ENCODE results near the gene MRNIP.

MRNIP gene

DNA sequence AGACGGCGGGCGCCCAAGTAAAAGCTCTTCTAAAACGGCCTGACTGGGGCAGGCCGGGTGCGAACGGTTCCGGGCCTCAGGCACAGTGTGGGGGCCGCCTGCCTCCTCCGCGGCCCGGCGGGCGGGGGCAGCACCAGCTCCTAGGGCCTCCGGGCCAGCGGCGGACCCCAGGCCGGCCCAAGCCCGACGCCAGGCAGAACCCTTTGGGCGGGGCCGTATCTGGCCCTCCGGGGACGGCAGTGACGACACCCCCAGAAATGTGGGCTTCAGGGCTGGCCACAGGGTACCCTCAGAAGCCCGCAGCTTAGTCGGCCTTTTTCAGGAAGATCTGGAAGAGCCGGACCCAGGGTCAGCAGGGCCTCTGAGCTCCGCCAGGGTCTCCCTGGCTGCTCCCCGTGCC is 60.9 kb downstream of the MRNIP start:
- Histone ChIP-seq H3K79me1 (ENCODE audit: low read length) (peaks cover 7% of the 10 kb centered on the region), H3K14ac (ENCODE audit: low read length) (no peak overlapping the region), H2BK120ac (ENCODE audit: insufficient read depth, low read length, poor library complexity) (no peak overlapping the region), H3K23ac (ENCODE audit: low read length) (no peak overlapping the region), H3K4ac (ENCODE audit: low read depth, low read length) (no peak overlapping the region), H3K9me3 (ENCODE audit: insufficient read depth, low read depth, low read length) (no peaks in the 10 kb centered on the region), H3K4me3 (ENCODE audit: low read depth, low read length) (no peak overlapping the region), H3K4me2 (ENCODE audit: low read length) (no peak overlapping the region), H3K36me3 (ENCODE audit: control insufficient read depth in 1 of 2, insufficient read depth in 2 of 2, low read length in 2 of 2) (peaks cover 56 to 57% of the 10 kb centered on the region in 2 experiments), H3K4me1 (ENCODE audit: control insufficient read depth in 1 of 2, insufficient read depth in 2 of 2, low read length in 2 of 2) (peaks cover 8 to 15% of the 10 kb centered on the region in 2 experiments), H4K91ac (ENCODE audit: low read depth, low read length) (no peak overlapping the region), H3K27me3 (ENCODE audit: insufficient read depth, low read length) (no peaks in the 10 kb centered on the region), H4K12ac (ENCODE audit: low read depth, low read length) (no peak overlapping the region), H2AFZ (ENCODE audit: insufficient read depth, low read length, poor library complexity) (no peak overlapping the region), H3K27ac (ENCODE audit: low read depth, low read length) (no peak overlapping the region), H3K79me2 (ENCODE audit: control insufficient read depth, insufficient read depth, low read length, poor library complexity) (peaks cover 4% of the 10 kb centered on the region), H3K9ac (ENCODE audit: low read length) (no peak overlapping the region), H2AK5ac (ENCODE audit: low read length) (no peak overlapping the region), H2BK5ac (ENCODE audit: low read depth, low read length, poor library complexity) (no peak overlapping the region), H2BK12ac (ENCODE audit: low read length) (no peak overlapping the region), H4K8ac (ENCODE audit: low read depth, low read length) (no peak overlapping the region), H3K18ac (ENCODE audit: low read length) (no peak overlapping the region)
- no CpG with 5 or more reads among the region's 30 CpGs for WGBS (ENCODE audit: extremely low coverage, insufficient coverage, insufficient read length)
- DNase-seq: no peak

- DNase-seq: no peak
- Histone ChIP-seq H3K14ac (ENCODE audit: low read length) (peak overlapping the region; percentile 8), H4K8ac (ENCODE audit: low read depth, low read length) (peak overlapping the region; percentile 41), H3K79me2 (ENCODE audit: control insufficient read depth, insufficient read depth, low read length, poor library complexity) (peaks cover 4% of the 10 kb centered on the region), H3K79me1 (ENCODE audit: low read length) (peaks cover 7% of the 10 kb centered on the region), H3K36me3 (ENCODE audit: control insufficient read depth in 1 of 2, insufficient read depth in 2 of 2, low read length in 2 of 2) (peaks cover 49 to 52% of the 10 kb centered on the region in 2 experiments), H3K27me3 (ENCODE audit: insufficient read depth, low read length) (no peaks in the 10 kb centered on the region), H3K4me1 (ENCODE audit: control insufficient read depth in 1 of 2, insufficient read depth in 2 of 2, low read length in 2 of 2) (peaks cover 8 to 15% of the 10 kb centered on the region in 2 experiments), H2AFZ (ENCODE audit: insufficient read depth, low read length, poor library complexity) (no peak overlapping the region), H2BK120ac (ENCODE audit: insufficient read depth, low read length, poor library complexity) (no peak overlapping the region), H4K91ac (ENCODE audit: low read depth, low read length) (peak overlapping the region; percentile 25), H3K9me3 (ENCODE audit: insufficient read depth, low read depth, low read length) (no peaks in the 10 kb centered on the region), H2BK12ac (ENCODE audit: low read length) (no peak overlapping the region), H3K4ac (ENCODE audit: low read depth, low read length) (no peak overlapping the region), H2AK5ac (ENCODE audit: low read length) (no peak overlapping the region), H3K9ac (ENCODE audit: low read length) (no peak overlapping the region), H3K4me2 (ENCODE audit: low read length) (peak overlapping the region; percentile 82), H2BK5ac (ENCODE audit: low read depth, low read length, poor library complexity) (no peak overlapping the region), H3K27ac (ENCODE audit: low read depth, low read length) (peak overlapping the region; percentile 65), H3K23ac (ENCODE audit: low read length) (no peak overlapping the region), H3K18ac (ENCODE audit: low read length) (peak overlapping the region; percentile 51), H3K4me3 (ENCODE audit: low read depth, low read length) (no peak overlapping the region), H4K12ac (ENCODE audit: low read depth, low read length) (peak overlapping the region; percentile 34)
- WGBS (ENCODE audit: extremely low coverage, insufficient coverage, insufficient read length): no CpG with 5 or more reads among the region's 21 CpGs
Observed at GRCh38 chr5:179796877-179797608, 61.6 kb downstream of the MRNIP start.

- Histone ChIP-seq H3K9me3 (ENCODE audit: insufficient read depth, low read depth, low read length) (no peaks in the 10 kb centered on the region), H2BK5ac (ENCODE audit: low read depth, low read length, poor library complexity) (peak overlapping the region; percentile 43), H3K4me3 (ENCODE audit: low read depth, low read length) (peak overlapping the region; percentile 78), H3K27me3 (ENCODE audit: insufficient read depth, low read length) (no peaks in the 10 kb centered on the region), H4K8ac (ENCODE audit: low read depth, low read length) (peak overlapping the region; percentile 81), H3K4me2 (ENCODE audit: low read length) (peak overlapping the region; percentile 91), H3K79me2 (ENCODE audit: control insufficient read depth, insufficient read depth, low read length, poor library complexity) (peaks cover 4% of the 10 kb centered on the region), H3K14ac (ENCODE audit: low read length) (peak overlapping the region; percentile 91), H2BK12ac (ENCODE audit: low read length) (no peak overlapping the region), H3K23ac (ENCODE audit: low read length) (no peak overlapping the region), H3K18ac (ENCODE audit: low read length) (peak overlapping the region; percentile 89), H2AFZ (ENCODE audit: insufficient read depth, low read length, poor library complexity) (peak overlapping the region; percentile 77), H2BK120ac (ENCODE audit: insufficient read depth, low read length, poor library complexity) (peak overlapping the region; percentile 41), H3K79me1 (ENCODE audit: low read length) (peaks cover 7% of the 10 kb centered on the region), H3K36me3 (ENCODE audit: control insufficient read depth in 1 of 2, insufficient read depth in 2 of 2, low read length in 2 of 2) (peaks cover 42 to 45% of the 10 kb centered on the region in 2 experiments), H2AK5ac (ENCODE audit: low read length) (peak overlapping the region; percentile 72), H4K12ac (ENCODE audit: low read depth, low read length) (peak overlapping the region; percentile 85), H3K27ac (ENCODE audit: low read depth, low read length) (peak overlapping the region; percentile 68), H3K9ac (ENCODE audit: low read length) (peak overlapping the region; percentile 63), H4K91ac (ENCODE audit: low read depth, low read length) (peak overlapping the region; percentile 82), H3K4ac (ENCODE audit: low read depth, low read length) (peak overlapping the region; percentile 25), H3K4me1 (ENCODE audit: control insufficient read depth in 1 of 2, insufficient read depth in 2 of 2, low read length in 2 of 2) (peaks cover 8 to 15% of the 10 kb centered on the region in 2 experiments)
- no CpG with 5 or more reads among the region's 113 CpGs for WGBS (ENCODE audit: extremely low coverage, insufficient coverage, insufficient read length)
- DNase-seq: peak; percentile 91 to 94
Observed at GRCh38 chr5:179795863-179796833, 62.5 kb downstream of the MRNIP start.

- peak overlapping the region; percentile 41 for H2BK120ac ChIP-seq (ENCODE audit: insufficient read depth, low read length, poor library complexity)
- peaks cover 33 to 36% of the 10 kb centered on the region in 2 experiments for H3K36me3 ChIP-seq (ENCODE audit: control insufficient read depth in 1 of 2, insufficient read depth in 2 of 2, low read length in 2 of 2)
- no peaks in the 10 kb centered on the region for H3K27me3 ChIP-seq (ENCODE audit: insufficient read depth, low read length)
- peak overlapping the region; percentile 91 for H3K4me2 ChIP-seq (ENCODE audit: low read length)
- peak overlapping the region; percentile 82 for H4K91ac ChIP-seq (ENCODE audit: low read depth, low read length)
- peak overlapping the region; percentile 24 for H2BK12ac ChIP-seq (ENCODE audit: low read length)
- peaks cover 4% of the 10 kb centered on the region for H3K79me2 ChIP-seq (ENCODE audit: control insufficient read depth, insufficient read depth, low read length, poor library complexity)
- no peak overlapping the region for H3K23ac ChIP-seq (ENCODE audit: low read length)
- peak overlapping the region; percentile 91 for H3K14ac ChIP-seq (ENCODE audit: low read length)
- H3K4me3 ChIP-seq (ENCODE audit: low read depth, low read length): peak overlapping the region; percentile 78
- peak; percentile 27 to 42 for DNase-seq
- peak overlapping the region; percentile 72 for H2AK5ac ChIP-seq (ENCODE audit: low read length)
- peak overlapping the region; percentile 77 for H2AFZ ChIP-seq (ENCODE audit: insufficient read depth, low read length, poor library complexity)
- peak overlapping the region; percentile 81 for H4K8ac ChIP-seq (ENCODE audit: low read depth, low read length)
- H2BK5ac ChIP-seq (ENCODE audit: low read depth, low read length, poor library complexity): peak overlapping the region; percentile 43
- peaks cover 8 to 15% of the 10 kb centered on the region in 2 experiments for H3K4me1 ChIP-seq (ENCODE audit: control insufficient read depth in 1 of 2, insufficient read depth in 2 of 2, low read length in 2 of 2)
- H3K9ac ChIP-seq (ENCODE audit: low read length): peak overlapping the region; percentile 63
- H3K79me1 ChIP-seq (ENCODE audit: low read length): peaks cover 7% of the 10 kb centered on the region
- no CpG with 5 or more reads among the region's 53 CpGs for WGBS (ENCODE audit: extremely low coverage, insufficient coverage, insufficient read length)
- H3K27ac ChIP-seq (ENCODE audit: low read depth, low read length): peak overlapping the region; percentile 68
- peak overlapping the region; percentile 89 for H3K18ac ChIP-seq (ENCODE audit: low read length)
- peak overlapping the region; percentile 85 for H4K12ac ChIP-seq (ENCODE audit: low read depth, low read length)
- H3K4ac ChIP-seq (ENCODE audit: low read depth, low read length): peak overlapping the region; percentile 25
- no peaks in the 10 kb centered on the region for H3K9me3 ChIP-seq (ENCODE audit: insufficient read depth, low read depth, low read length)
Observed at GRCh38 chr5:179795049-179795862, 63.4 kb downstream of the MRNIP start.

Data from trophoblast cell (in vitro differentiated cells and primary cell).